ENCODE results near the gene TFF2.

TFF2 gene

DNA sequence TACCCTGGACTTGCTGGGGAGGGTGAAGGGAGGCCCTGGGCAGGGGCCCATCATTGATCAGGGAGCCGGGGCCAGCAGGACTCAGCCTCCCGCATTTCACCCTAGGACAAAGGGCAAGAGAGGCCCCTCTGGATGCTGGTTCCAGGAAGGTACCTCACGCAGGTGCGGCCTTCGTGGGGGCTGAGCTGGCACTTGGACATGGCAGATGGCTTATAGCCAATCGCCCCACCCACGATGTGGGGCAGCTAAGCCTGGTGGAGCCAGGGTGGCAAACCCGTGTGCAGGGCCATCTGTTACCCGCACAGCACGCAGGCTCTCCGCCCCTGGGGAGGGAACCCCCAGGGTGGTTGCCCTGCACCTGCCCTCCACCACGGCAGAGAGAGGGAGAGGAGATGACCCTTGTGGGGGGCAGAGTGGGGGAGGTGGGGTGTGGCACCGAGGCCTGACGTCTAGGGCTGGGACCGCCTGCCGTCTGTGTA, 38.1 kb downstream of the TFF2 start:
- DNase-seq = no peak
- in situ Hi-C loops (cut with MboI; ENCODE audit: low pct_unique_long_range_greater_than_20kb, low sequenced_read_pairs) = no loop called here

DNA sequence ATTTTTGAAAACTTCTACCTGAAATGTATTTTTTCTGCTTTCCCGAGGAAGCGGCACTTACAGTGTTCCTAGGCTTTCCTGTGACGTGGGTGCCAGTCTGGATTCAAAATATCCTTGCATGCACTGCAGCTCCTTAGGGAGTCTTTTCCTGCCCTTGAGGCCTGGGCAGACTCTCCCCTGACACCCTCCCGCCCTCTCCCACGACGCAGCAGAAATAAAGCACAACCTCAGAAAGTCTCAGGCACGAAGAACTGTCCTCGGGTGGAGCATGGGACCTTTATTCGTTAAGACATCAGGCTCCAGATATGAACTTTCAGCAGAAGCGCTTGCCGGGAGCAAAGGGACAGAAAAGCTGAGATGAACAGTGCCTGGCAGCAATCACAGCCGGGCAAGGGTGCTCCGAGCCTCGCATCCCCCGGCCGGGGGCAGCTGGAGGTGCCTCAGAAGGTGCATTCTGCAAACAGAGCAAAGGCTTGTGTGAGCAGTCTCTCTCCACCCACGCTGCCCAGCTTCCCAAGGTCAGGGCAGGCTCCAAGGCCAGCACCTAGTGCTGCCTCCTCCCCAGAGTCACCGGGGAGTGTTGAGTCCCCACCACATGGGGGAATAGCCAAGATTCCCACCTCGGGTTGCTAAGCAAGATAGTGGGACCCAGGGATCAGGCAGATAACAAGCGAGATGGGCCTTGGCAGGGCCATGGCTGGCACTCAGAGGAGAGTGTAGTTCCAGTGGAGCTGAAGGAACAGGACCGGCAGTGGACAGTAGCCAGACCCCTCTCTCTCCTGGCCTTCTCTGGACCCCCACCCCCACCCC, 38.8 kb downstream of the TFF2 start:
- DNase-seq = no peak
- in situ Hi-C loops (cut with MboI; ENCODE audit: low pct_unique_long_range_greater_than_20kb, low sequenced_read_pairs) = no loop called here

DNA sequence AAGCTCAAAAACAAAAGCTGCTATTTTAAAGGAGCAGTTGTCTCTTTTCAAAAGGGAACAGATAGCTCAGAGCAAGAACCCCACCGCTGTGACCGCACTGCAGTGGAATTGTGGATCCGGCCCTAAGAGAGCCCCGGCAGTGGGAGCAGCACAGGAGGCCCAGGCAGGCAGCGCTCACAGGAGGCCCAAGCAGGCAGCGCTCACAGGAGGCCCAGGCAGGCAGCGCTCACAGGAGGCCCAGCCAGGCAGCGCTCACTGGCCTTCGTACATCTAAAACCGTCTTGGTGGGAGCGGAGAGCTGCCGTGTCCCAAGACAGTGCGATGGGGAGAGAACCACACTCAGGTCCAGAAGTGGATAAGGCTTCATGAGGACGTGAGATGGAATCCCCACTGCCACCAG, 39.6 kb downstream of the TFF2 start:
- in situ Hi-C loops (cut with MboI; ENCODE audit: low pct_unique_long_range_greater_than_20kb, low sequenced_read_pairs) = no loop called here
- no peak for DNase-seq

DNA sequence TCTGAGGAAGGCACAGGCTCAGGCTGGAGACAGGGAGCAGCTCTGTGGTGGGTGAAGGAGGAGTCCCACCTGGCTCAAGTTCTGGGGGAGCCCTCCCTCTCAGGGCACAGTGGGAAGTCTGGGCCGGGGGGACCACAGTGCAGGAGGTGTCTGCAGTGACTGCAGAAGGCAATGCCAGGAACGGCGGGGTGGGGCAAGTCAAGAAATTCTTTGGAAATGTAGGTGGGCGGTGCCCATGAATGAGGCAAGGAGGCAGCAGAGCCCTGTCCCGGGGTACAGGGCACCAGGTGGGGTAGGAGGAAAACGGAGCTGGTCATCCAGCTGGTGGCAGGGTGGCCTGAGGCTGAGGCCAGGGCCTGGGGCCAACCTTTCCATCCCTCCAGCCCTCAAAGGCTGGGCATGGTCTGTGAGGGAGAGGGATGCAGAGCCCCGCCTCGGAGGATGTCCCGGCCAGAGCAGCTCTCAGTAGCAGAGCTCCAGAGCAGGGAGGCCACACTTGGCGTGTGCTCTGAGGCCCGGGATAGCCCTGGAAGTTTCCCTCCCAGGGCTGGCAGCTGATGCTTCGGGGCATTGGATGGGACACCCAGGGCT, 40.3 kb downstream of the TFF2 start:
- in situ Hi-C loops (cut with MboI; ENCODE audit: low pct_unique_long_range_greater_than_20kb, low sequenced_read_pairs) = no loop called here
- DNase-seq = no peak

DNA sequence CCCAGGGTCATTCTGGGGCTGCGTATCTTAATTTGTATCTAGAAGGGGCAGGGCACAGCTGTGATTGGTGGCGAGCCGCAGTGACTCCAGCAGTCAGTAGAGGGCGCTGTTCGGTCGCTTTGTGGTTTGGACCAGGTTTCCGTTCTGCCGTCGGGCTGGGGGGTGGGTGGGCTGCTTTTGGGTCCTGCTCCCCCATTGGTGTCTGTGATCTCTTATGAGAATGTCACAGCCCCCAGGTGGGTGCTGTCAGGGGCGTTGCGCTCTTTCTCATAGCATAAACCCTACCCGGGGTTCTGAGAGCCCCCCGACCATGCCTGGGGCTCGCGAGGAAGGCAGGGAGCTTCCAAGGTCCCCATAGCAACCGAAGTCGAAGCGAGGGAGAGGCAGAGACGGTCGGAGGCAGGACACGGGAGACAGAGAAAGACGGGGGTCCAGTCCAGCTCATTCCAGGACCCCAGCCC, 41.0 kb downstream of the TFF2 start:
- in situ Hi-C loops (cut with MboI; ENCODE audit: low pct_unique_long_range_greater_than_20kb, low sequenced_read_pairs) = no loop called here
- peak; percentile 59 for DNase-seq

GRCh38 chr21:42308914-42309752, 41.7 kb downstream of the TFF2 start:
- in situ Hi-C loops (cut with MboI; ENCODE audit: low pct_unique_long_range_greater_than_20kb, low sequenced_read_pairs) = no loop called here
- DNase-seq = no peak

- in situ Hi-C loops (cut with MboI; ENCODE audit: low pct_unique_long_range_greater_than_20kb, low sequenced_read_pairs) = no loop called here
- no peak for DNase-seq
Observed at GRCh38 chr21:42308161-42308913, 42.5 kb downstream of the TFF2 start.

DNA sequence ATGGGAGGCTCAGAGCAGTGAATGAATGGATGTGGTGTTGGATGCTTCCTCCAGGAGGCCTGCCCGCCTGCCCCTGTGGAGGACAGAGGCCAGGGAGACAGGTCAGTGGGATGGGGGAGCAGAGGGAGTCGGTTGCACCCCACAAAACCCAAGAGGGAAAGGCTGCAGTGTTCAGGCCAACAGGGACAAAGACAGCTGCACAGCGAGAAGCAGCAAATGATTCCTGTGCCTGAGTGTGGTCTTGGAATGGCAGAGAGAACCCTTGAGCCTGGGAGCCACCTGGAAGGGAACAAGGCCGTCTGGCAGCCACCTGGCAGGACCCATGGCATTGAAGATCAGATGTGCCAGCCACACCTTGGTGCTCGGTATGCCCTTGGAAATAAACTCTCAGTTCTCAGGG, 43.7 kb downstream of the TFF2 start:
- DNase-seq = no peak
- in situ Hi-C loops (cut with MboI; ENCODE audit: low pct_unique_long_range_greater_than_20kb, low sequenced_read_pairs) = no loop called here

GRCh38 chr21:42306366-42307035, 44.3 kb downstream of the TFF2 start:
- DNase-seq = no peak
- in situ Hi-C loops (cut with MboI; ENCODE audit: low pct_unique_long_range_greater_than_20kb, low sequenced_read_pairs) = no loop called here

GRCh38 chr21:42305707-42306147, 45.1 kb downstream of the TFF2 start:
- DNase-seq = no peak
- in situ Hi-C loops (cut with MboI; ENCODE audit: low pct_unique_long_range_greater_than_20kb, low sequenced_read_pairs) = no loop called here

DNA sequence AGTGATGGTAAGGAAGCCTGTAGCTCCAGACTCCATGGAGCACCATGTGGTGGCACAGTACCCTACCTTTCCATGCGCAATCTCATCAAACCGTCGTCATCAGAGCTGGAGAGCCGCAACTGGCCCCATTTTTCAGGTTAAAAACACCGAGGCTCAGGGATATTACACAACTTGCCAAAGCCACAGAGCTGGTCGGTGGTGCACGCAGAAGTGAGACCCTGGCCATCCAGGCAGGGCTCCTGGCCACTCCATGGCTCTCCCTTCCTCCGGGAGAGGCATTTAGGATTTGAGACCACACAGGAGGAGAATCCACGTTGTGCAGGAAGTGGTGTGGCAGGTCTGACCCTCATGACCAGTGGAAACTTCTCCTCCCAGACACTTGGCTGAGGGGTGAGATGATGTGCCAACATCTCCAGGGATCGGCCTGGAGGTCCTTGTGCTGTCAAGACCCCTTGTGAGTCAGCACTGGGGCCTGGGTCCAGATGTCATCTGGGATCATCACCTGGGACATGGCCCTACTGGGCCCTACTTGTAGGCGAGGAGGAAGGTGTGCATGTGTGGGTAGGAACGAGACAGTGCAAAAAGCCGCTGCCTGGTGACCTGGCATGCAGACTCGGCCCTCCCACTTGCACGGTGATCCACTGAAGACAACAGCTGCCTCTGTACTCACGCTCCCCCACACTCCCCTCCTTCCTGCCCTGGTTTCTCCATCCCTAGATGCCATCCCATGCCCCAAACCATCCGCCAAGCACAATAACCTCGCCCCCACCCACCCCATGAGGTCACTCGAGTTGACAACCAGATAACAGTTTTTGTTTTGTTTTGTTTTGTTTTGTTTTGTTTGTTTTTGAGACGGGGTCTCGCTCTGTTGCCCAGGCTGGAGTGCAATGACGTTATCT, 46.0 kb downstream of the TFF2 start:
- in situ Hi-C loops (cut with MboI; ENCODE audit: low pct_unique_long_range_greater_than_20kb, low sequenced_read_pairs) = no loop called here
- DNase-seq = no peak

DNA sequence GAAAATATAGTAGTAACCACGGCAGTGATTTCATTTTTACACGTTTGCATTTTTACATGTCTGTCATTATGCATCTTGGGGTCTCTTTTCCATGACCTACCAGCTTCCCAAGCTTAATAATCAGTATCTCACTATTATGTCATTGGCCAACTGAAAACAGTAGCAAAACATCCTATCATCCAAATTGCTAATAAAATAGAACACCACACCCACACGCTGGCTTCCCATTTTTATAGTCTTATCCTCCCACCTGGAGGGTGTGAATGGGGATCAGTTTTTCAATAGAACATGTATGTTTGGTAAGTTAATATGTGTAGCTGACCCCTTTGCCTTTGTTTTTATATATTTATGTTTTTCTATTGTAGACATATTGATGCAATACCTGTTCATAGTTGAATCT, 47.4 kb downstream of the TFF2 start:
- in situ Hi-C loops (cut with MboI; ENCODE audit: low pct_unique_long_range_greater_than_20kb, low sequenced_read_pairs) = no loop called here
- no peak for DNase-seq

DNA sequence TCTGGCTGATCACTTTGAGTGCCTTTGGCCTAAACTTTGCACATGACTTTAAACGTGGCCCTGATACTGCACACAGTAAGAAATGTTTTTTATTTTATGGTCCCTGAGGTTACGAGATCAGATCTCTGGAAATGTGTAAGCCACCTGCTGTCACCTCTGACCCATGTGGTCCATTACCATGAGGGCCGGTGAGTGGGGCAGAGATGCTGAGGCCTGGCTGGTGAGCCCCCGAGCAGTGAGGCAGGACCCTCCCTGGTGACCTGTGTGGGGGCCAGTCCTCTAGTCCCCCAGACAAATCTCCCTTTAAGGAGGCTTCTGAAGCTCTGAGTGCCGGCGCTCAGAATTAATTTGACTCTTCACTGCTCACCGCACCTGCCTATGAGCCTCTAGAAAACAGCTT, 48.0 kb downstream of the TFF2 start:
- in situ Hi-C loops (cut with MboI; ENCODE audit: low pct_unique_long_range_greater_than_20kb, low sequenced_read_pairs) = no loop called here
- no peak for DNase-seq

- in situ Hi-C loops (cut with MboI; ENCODE audit: low pct_unique_long_range_greater_than_20kb, low sequenced_read_pairs) = no loop called here
- no peak for DNase-seq
Observed at GRCh38 chr21:42302076-42302650, 48.6 kb downstream of the TFF2 start.

- in situ Hi-C loops (cut with MboI; ENCODE audit: low pct_unique_long_range_greater_than_20kb, low sequenced_read_pairs) = no loop called here
- DNase-seq = no peak
Observed at GRCh38 chr21:42301371-42302075, 49.3 kb downstream of the TFF2 start.

GRCh38 chr21:42300956-42301355, 49.8 kb downstream of the TFF2 start:
- in situ Hi-C loops (cut with MboI; ENCODE audit: low pct_unique_long_range_greater_than_20kb, low sequenced_read_pairs) = no loop called here
- no peak for DNase-seq

DNA sequence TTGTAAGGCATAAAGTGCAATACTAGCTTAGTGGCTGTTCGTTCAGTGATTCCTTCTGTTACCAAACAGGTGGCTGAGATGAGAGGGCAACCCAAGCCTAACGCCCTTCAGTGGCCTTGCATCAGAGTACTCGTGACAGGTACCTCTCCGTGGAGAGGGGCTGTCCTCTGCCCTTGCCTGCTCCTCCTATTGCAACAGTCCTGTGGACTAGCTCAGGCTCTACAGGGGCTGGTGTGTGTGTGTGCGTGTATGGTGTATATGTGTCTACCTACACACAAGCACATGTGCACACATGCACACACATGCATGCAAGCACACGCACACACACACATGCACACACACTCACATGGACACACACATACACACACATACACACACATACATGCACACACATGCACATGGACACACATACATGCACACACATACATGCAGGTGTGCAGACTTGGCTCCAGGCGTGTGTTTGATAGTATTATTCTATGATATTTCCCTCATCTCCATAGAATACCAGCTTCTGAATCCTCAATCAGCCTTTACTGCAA, 50.7 kb downstream of the TFF2 start:
- in situ Hi-C loops (cut with MboI; ENCODE audit: low pct_unique_long_range_greater_than_20kb, low sequenced_read_pairs) = no loop called here
- no peak for DNase-seq

Measured in KBM-7 (cell line).